K562 (cell line): ENCODE results near the gene GLB1L. TPM values are rescaled to one million over a fixed set of nuclear protein-coding genes. Genes with fewer than 3 reads are reported as not detected.
A peak's percentile ranks its signal among the peaks of the same experiment; 100 is the strongest.

Source experiments
- ATAC-seq: fragments of 200-7000 bp; cut with Tn5 transposase; 3 replicates; pipeline ENCODE4 v1.9.1; 2020; ENCODE audit warnings: moderate library complexity
- BruUV-seq: library from RNA; stranded (reverse); fragments of 400-500 nt; replicated peaks from 2 replicates; lab custom pipeline; 2021; lab: Mats Ljungman, UMichigan
- CTCF ChIA-PET: fragments of 300-600 bp; formaldehyde crosslinking; extraction: SDS; loops from one replicate; lab custom pipeline; 2021; ENCODE audit warnings: low intra/inter-chr PET ratio; lab: Yijun Ruan, JAX
- POLR2A ChIA-PET: fragments of 300-600, 350-650 bp; sonication (Branson Sonifier 250); formaldehyde crosslinking; extraction: SDS; loops from one replicate; lab custom pipeline; 2021; ENCODE audit warnings: antibody characterized with exemption, inconsistent platforms; lab: Yijun Ruan, JAX
- DNase-seq, 4 experiments: peaks; one replicate each; pipeline versions ENCODE4 v3.0.0 to v3.0.0-alpha.2; 2011 to 2018; ENCODE audit warnings: low spot score in 3 of 4, mixed read lengths in 3 of 4; ENCODE audit errors: extremely low read depth in 1 of 4
- FAIRE-seq: peaks from 2 replicates; lab custom pipeline; 2011; peaks lifted over from hg19 to GRCh38; lab: Jason Lieb, UNC
- H2AFZ ChIP-seq: 2 replicates; pipeline ENCODE4 v1.6.0; 2011; ENCODE audit warnings: low read depth, low read length, control low read depth, inconsistent platforms
- H3K27ac ChIP-seq: fragments of 200-600 bp; 3 replicates; pipeline ENCODE4 v1.8.0; 2011; ENCODE audit warnings: low read depth, mild to moderate bottlenecking, control low read depth, inconsistent platforms, low read length, moderate library complexity, mixed read lengths; ENCODE audit errors: extremely low read depth
- H3K27me3 ChIP-seq, 2 experiments: fragments of 300-600 bp in 1 of 2; 2 replicates in 1 of 2; 3 replicates in 1 of 2; pipeline versions ENCODE4 v1.6.0 to v1.8.0; 2011; ENCODE audit warnings: inconsistent platforms in 2 of 2, low read length in 2 of 2, mild to moderate bottlenecking in 1 of 2, mixed read lengths in 1 of 2, moderate library complexity in 1 of 2; ENCODE audit not compliant: control insufficient read depth in 2 of 2, insufficient read depth in 2 of 2
- H3K36me3 ChIP-seq: fragments of 300-600 bp; 3 replicates; pipeline ENCODE4 v1.8.0; 2011; ENCODE audit warnings: mild to moderate bottlenecking, low read length, inconsistent platforms; ENCODE audit not compliant: control insufficient read depth, insufficient read depth
- H3K4me1 ChIP-seq, 2 experiments: fragments of 200-600 bp in 1 of 2; replicated peaks in 1 of 2; 2 replicates in 1 of 2; 3 replicates in 1 of 2; pipeline versions ENCODE4 v1.5.1 to v1.8.0; 2011; ENCODE audit warnings: inconsistent platforms in 2 of 2, low read length in 2 of 2, mild to moderate bottlenecking in 1 of 2, mixed read lengths in 1 of 2, moderate library complexity in 1 of 2; ENCODE audit not compliant: control insufficient read depth in 2 of 2, insufficient read depth in 2 of 2
- H3K4me2 ChIP-seq: 2 replicates; pipeline ENCODE4 v1.6.1; 2011; ENCODE audit warnings: low read length, control low read depth, inconsistent platforms, mixed read lengths; ENCODE audit not compliant: insufficient read depth
- H3K4me3 ChIP-seq: fragments of 200-600 bp; sonication (generic), shearing (Covaris generic); 2 replicates; pipeline ENCODE4 v1.5.1; 2016; ENCODE audit warnings: control low read depth, inconsistent platforms
- H3K79me2 ChIP-seq: fragments of 200-600 bp; 3 replicates; pipeline ENCODE4 v1.8.0; 2011; ENCODE audit warnings: low read length, inconsistent platforms; ENCODE audit not compliant: control insufficient read depth, insufficient read depth
- H3K9ac ChIP-seq, 2 experiments: 2 replicates each; pipeline versions ENCODE4 v1.6.0 to v1.6.1; 2011; ENCODE audit warnings: low read depth in 2 of 2, low read length in 2 of 2, control low read depth in 1 of 2, inconsistent platforms in 1 of 2, mild to moderate bottlenecking in 1 of 2, mixed read lengths in 1 of 2; ENCODE audit not compliant: insufficient read depth in 1 of 2
- H3K9me1 ChIP-seq: one replicate; pipeline ENCODE4 v1.6.0; 2011; ENCODE audit warnings: inconsistent platforms, mild to moderate bottlenecking, low read length, moderate library complexity; ENCODE audit not compliant: control insufficient read depth, insufficient read depth
- H3K9me3 ChIP-seq: replicated peaks from 2 replicates; pipeline ENCODE4 v1.5.1; 2011; ENCODE audit warnings: low read depth, low read length, inconsistent platforms; ENCODE audit not compliant: control insufficient read depth, insufficient read depth
- H4K20me1 ChIP-seq: replicated peaks from 2 replicates; pipeline ENCODE4 v1.6.1; 2011; ENCODE audit warnings: low read length, inconsistent platforms, mixed read lengths; ENCODE audit not compliant: control insufficient read depth, insufficient read depth
- CXXC5 ChIP-seq: fragments of 250-450 bp; sonication (Bioruptor Pico); IDR thresholded peaks from 2 replicates; pipeline ENCODE4 v1.8.0; 2022; ENCODE audit warnings: inconsistent platforms, mild to moderate bottlenecking, moderate library complexity
- POLR2AphosphoS2 ChIP-seq: IDR thresholded peaks from 2 replicates; pipeline ENCODE4 v1.6.1; 2012; ENCODE audit warnings: low read length, improper control_type of control experiment
- POLR2AphosphoS5 ChIP-seq: IDR thresholded peaks from 2 replicates; pipeline ENCODE4 v1.6.1; 2011; ENCODE audit warnings: mild to moderate bottlenecking, low read depth, low read length, moderate library complexity; ENCODE audit not compliant: control insufficient read depth, insufficient read depth
- POLR2G ChIP-seq: fragments of 200-400 bp; formaldehyde crosslinking; IDR thresholded peaks from 2 replicates; pipeline ENCODE4 v1.6.1; 2017; ENCODE audit warnings: low read depth, mild to moderate bottlenecking, antibody characterized with exemption, low read length, moderate library complexity
- RNF2 ChIP-seq: sonication (generic); IDR thresholded peaks from 2 replicates; pipeline ENCODE4 v1.6.1; 2016
- SMC3 ChIP-seq: conservative IDR thresholded peaks from 2 replicates; pipeline ENCODE4 v1.6.1; 2011; ENCODE audit warnings: low read depth, low read length, improper control_type of control experiment; ENCODE audit not compliant: insufficient read depth
- TAF15 ChIP-seq: fragments of 200-400 bp; formaldehyde crosslinking; IDR thresholded peaks from 2 replicates; pipeline ENCODE4 v1.6.1; 2017; ENCODE audit warnings: mild to moderate bottlenecking, low read depth, low read length, moderate library complexity
- TCF3 ChIP-seq: sonication (generic); formaldehyde crosslinking; IDR thresholded peaks from 2 replicates; pipeline ENCODE4 v1.4.0; 2020; ENCODE audit warnings: mild to moderate bottlenecking, missing genetic modification reagents
- WGBS: fragments of 100-300 bp; shearing (Covaris generic); methylation state at CpG from one replicate; pipeline ENCODE4 v1.1.6; 2016; ENCODE audit warnings: low coverage, mixed read lengths; ENCODE audit not compliant: insufficient coverage; ENCODE audit errors: missing lambda C conversion rate; 5-methylcytosine and 5-hydroxymethylcytosine counted together
- in situ Hi-C: fragments of 300-500 bp; cut with MboI; formaldehyde crosslinking; loops from 4 replicates; pipeline ENCODE4 v1.15.0; 2018; ENCODE audit warnings: inconsistent platforms, mixed read lengths
- intact Hi-C: fragments of 100-400 bp; cut with micrococcal nuclease; formaldehyde crosslinking; loops from 2 replicates; pipeline ENCODE4 v1.14.2; 2022
- polyA plus RNA-seq, 8 experiments: library from polyadenylated mRNA; depleted of rRNA in 4 of 8; stranded (reverse) in 5 of 8; unstranded in 3 of 8; fragments of >200 nt; fragmentation: Nextera tagmentation in 2 of 8; fragmentation: Illumina TruSeq in 1 of 8; extraction: Ambion mirVana in 2 of 8; extraction: Trizol in 1 of 8; gene quantifications; 2 replicates each; pipeline versions ENCODE4 v1.2.1 to v1.2.3, GENCODE V29; 2011 to 2014; ENCODE audit warnings: inconsistent platforms in 1 of 8, missing spikeins in 1 of 8
- total RNA-seq, 7 experiments: library from RNA; depleted of rRNA in 6 of 7; stranded (reverse); fragments of >200 nt in 6 of 7; fragmentation: Illumina TruSeq in 2 of 7; extraction: Trizol in 2 of 7; gene quantifications; 2 replicates each; pipeline versions ENCODE4 v1.2.1 to v1.2.3, GENCODE V29; 2011 to 2021; ENCODE audit warnings: low replicate concordance in 1 of 7
- TF ChIP-seq, protein P1 (sequence below): fragments of 450-650 bp; IDR thresholded peaks from 2 replicates; pipeline ENCODE4 v1.6.1; 2016; ENCODE audit warnings: mild to moderate bottlenecking, moderate library complexity

The GLB1L gene
- total and polyA plus RNA-seq, 9 of the 15 experiments (the other 6 are each of a cell fraction or from before 2014, with no cell fraction given): 0.42 to 2.9 (median 2.5) TPM

DNA sequence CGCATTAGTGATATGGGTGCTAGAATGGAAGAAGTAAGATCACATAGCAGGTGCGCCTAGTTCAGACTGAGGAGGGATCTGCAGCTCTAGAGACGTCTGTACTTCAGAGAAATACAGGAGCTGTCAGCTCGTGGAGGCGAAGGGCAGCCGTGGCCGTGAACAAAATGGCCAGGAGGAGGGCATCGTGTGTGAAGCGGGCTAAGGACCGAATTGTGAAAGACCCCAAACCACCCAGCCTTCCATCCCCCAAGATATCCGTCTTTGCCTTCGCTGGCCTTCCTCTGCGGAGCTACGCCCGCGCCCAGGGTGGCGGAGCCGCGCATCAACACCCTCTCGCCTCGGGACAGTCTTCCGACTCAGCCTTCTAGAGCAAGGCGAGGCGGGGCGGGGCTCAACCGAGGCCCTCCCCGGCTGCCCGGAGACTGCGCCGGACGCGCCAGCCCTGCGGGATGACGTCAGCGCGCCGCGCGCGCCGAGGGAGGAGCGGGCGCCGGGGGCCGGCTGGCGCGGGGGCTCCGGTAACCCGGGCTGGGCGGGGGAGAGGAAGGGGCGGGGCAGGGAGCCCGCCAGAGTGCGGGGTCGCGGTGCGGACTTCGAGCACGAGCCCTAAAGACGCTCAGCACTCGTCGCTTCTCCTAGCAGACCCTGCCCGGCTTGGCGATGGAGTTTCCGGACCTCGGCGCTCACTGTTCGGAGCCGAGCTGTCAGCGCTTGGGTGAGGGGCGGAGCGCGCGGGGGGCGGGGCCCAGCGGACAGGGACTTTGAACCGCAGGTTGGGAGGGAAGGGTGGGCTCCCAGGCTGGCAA lies 38.7 kb downstream of the GLB1L start, which contains the start of gene ZFAND2B:
Gene ZFAND2B (plus strand): TSS at position 455 of the 806 bp plus-strand sequence. CDS start 206 bp downstream, at position 661.
- POLR2A ChIA-PET: interaction anchor here (0.7 to 1.5 kb wide), 15 partner anchors 9 to 89 kb away, joined by 3 to 8 read pairs (median 3); partner anchors contain the start of genes ABCB6, ANKZF1, ATG9A and CNPPD1
- 2% methylated on average over 8 of the region's 76 CpGs for WGBS
- peak; percentile 97 for ATAC-seq
- FAIRE-seq: peak; percentile 73
- Histone ChIP-seq H3K9ac (peak within 1 kb of the TSS; percentile 86 to 93), H3K4me1 (peaks cover 16 to 17% of the 10 kb centered on the region in 2 experiments; a peak in 4 of 5 replicates), H3K9me3 (0 out of 2 replicates have a peak, but pooled peaks cover 2% of the 10 kb centered on the region), H3K27me3 (no peaks in the 10 kb centered on the region), H3K36me3 (peaks cover 43% of the 10 kb centered on the region; the same call in 2 of the 3 replicates), H3K9me1 (no peaks in the 10 kb centered on the region), H2AFZ (peak within 1 kb of the TSS; percentile 95), H3K79me2 (no peaks in the 10 kb centered on the region), H4K20me1 (peaks cover 11% of the 10 kb centered on the region; the same call in 1 of the 2 replicates), H3K4me3 (peak within 1 kb of the TSS; percentile 61), H3K4me2 (peak within 1 kb of the TSS; percentile 94), H3K27ac (peak within 1 kb of the TSS; percentile 81)
- in situ Hi-C loops (loop anchor here (5.0 kb wide), 1 partner anchor 34 kb away; the partner anchor contains the start of gene SLC23A3), intact Hi-C loops (loop anchor here (1.0 to 2.0 kb wide), 2 partner anchors 23 to 30 kb away; partner anchors contain the start of genes ANKZF1, ATG9A and CNPPD1)
- CTCF ChIA-PET: no interaction called here
- peak; percentile 93 to 95 (median 94) for DNase-seq
- TSS peak; percentile 92 for BruUV-seq
- peak; percentile 78 for TF ChIP-seq CXXC5 (CRISPR knock-in tag)
- no peak for TF ChIP-seq TCF3
- TF ChIP-seq TAF15: no peak
- TF ChIP-seq SMC3: no peak
- TF ChIP-seq RNF2: no peak; the same call in 1 of the 2 replicates
- peak; percentile 95 for TF ChIP-seq POLR2G
- TF ChIP-seq, protein P1, sequence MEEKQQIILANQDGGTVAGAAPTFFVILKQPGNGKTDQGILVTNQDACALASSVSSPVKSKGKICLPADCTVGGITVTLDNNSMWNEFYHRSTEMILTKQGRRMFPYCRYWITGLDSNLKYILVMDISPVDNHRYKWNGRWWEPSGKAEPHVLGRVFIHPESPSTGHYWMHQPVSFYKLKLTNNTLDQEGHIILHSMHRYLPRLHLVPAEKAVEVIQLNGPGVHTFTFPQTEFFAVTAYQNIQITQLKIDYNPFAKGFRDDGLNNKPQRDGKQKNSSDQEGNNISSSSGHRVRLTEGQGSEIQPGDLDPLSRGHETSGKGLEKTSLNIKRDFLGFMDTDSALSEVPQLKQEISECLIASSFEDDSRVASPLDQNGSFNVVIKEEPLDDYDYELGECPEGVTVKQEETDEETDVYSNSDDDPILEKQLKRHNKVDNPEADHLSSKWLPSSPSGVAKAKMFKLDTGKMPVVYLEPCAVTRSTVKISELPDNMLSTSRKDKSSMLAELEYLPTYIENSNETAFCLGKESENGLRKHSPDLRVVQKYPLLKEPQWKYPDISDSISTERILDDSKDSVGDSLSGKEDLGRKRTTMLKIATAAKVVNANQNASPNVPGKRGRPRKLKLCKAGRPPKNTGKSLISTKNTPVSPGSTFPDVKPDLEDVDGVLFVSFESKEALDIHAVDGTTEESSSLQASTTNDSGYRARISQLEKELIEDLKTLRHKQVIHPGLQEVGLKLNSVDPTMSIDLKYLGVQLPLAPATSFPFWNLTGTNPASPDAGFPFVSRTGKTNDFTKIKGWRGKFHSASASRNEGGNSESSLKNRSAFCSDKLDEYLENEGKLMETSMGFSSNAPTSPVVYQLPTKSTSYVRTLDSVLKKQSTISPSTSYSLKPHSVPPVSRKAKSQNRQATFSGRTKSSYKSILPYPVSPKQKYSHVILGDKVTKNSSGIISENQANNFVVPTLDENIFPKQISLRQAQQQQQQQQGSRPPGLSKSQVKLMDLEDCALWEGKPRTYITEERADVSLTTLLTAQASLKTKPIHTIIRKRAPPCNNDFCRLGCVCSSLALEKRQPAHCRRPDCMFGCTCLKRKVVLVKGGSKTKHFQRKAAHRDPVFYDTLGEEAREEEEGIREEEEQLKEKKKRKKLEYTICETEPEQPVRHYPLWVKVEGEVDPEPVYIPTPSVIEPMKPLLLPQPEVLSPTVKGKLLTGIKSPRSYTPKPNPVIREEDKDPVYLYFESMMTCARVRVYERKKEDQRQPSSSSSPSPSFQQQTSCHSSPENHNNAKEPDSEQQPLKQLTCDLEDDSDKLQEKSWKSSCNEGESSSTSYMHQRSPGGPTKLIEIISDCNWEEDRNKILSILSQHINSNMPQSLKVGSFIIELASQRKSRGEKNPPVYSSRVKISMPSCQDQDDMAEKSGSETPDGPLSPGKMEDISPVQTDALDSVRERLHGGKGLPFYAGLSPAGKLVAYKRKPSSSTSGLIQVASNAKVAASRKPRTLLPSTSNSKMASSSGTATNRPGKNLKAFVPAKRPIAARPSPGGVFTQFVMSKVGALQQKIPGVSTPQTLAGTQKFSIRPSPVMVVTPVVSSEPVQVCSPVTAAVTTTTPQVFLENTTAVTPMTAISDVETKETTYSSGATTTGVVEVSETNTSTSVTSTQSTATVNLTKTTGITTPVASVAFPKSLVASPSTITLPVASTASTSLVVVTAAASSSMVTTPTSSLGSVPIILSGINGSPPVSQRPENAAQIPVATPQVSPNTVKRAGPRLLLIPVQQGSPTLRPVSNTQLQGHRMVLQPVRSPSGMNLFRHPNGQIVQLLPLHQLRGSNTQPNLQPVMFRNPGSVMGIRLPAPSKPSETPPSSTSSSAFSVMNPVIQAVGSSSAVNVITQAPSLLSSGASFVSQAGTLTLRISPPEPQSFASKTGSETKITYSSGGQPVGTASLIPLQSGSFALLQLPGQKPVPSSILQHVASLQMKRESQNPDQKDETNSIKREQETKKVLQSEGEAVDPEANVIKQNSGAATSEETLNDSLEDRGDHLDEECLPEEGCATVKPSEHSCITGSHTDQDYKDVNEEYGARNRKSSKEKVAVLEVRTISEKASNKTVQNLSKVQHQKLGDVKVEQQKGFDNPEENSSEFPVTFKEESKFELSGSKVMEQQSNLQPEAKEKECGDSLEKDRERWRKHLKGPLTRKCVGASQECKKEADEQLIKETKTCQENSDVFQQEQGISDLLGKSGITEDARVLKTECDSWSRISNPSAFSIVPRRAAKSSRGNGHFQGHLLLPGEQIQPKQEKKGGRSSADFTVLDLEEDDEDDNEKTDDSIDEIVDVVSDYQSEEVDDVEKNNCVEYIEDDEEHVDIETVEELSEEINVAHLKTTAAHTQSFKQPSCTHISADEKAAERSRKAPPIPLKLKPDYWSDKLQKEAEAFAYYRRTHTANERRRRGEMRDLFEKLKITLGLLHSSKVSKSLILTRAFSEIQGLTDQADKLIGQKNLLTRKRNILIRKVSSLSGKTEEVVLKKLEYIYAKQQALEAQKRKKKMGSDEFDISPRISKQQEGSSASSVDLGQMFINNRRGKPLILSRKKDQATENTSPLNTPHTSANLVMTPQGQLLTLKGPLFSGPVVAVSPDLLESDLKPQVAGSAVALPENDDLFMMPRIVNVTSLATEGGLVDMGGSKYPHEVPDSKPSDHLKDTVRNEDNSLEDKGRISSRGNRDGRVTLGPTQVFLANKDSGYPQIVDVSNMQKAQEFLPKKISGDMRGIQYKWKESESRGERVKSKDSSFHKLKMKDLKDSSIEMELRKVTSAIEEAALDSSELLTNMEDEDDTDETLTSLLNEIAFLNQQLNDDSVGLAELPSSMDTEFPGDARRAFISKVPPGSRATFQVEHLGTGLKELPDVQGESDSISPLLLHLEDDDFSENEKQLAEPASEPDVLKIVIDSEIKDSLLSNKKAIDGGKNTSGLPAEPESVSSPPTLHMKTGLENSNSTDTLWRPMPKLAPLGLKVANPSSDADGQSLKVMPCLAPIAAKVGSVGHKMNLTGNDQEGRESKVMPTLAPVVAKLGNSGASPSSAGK: peak; percentile 43
- no peak; the same call in 1 of the 2 replicates for TF ChIP-seq POLR2AphosphoS2
- TF ChIP-seq POLR2AphosphoS5: peak; percentile 83
